Adrenal gland (tissue), 5 donors: ENCODE measurements around the gene SF3B1.

Source experiments
- POLR2A ChIP-seq, 2 donors: fragments of 450-650 bp; IDR thresholded peaks; one replicate each; pipeline ENCODE4 v1.6.1; 2017; ENCODE audit warnings: antibody characterized with exemption in 2 of 2, mild to moderate bottlenecking in 2 of 2, moderate library complexity in 1 of 2
- TF ChIP-seq, protein P1 (sequence below), 6 experiments: fragments of 450-650 bp in 4 of 6; fragments of 200-600 bp in 2 of 6; sonication (generic) in 1 of 6; IDR thresholded peaks; 1 replicate in 5 of 6; 2 replicates in 1 of 6; pipeline versions ENCODE4 v1.5.1 to v1.8.0; 2016 to 2021; ENCODE audit warnings: antibody characterized with exemption in 6 of 6, mild to moderate bottlenecking in 2 of 6, moderate library complexity in 1 of 6
- donor health status: DM: no; HTN: no; CAD: no.

DNA sequence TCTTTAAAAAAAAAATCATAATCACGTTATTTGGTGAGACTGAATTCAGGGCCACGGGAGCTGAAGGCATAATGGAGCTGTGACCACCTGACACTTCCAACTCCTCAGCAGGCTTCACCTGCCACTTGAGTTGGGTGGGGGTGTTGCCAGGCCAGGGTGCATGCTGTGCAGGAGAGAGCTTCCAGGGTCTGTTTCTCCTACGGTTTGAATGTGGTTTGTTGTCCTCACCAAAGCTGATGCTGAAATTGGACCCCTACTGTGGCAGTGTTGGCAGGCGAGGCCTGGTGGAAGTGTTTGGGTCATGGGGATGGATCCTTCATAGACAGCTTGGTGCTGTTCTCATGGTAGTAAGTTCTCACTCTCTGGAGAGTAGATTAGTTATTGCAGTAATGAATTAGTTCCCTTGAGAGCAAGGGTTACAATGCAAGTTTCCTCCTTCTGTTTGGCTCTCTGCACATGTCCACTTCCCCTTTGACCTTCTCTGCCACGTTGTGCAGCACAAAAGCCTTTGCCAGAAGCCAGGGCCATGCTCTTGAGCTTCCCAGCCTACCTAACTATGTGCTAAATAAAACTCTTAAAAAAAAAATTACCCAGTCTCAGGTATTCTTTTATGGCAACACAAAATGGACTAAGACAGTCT lies 86.0 kb downstream of the SF3B1 start:
- TF ChIP-seq, protein P1, sequence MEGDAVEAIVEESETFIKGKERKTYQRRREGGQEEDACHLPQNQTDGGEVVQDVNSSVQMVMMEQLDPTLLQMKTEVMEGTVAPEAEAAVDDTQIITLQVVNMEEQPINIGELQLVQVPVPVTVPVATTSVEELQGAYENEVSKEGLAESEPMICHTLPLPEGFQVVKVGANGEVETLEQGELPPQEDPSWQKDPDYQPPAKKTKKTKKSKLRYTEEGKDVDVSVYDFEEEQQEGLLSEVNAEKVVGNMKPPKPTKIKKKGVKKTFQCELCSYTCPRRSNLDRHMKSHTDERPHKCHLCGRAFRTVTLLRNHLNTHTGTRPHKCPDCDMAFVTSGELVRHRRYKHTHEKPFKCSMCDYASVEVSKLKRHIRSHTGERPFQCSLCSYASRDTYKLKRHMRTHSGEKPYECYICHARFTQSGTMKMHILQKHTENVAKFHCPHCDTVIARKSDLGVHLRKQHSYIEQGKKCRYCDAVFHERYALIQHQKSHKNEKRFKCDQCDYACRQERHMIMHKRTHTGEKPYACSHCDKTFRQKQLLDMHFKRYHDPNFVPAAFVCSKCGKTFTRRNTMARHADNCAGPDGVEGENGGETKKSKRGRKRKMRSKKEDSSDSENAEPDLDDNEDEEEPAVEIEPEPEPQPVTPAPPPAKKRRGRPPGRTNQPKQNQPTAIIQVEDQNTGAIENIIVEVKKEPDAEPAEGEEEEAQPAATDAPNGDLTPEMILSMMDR (IDR thresholded peaks at IDR 0.05), result no peak
- TF ChIP-seq POLR2A (IDR thresholded peaks at IDR 0.05), result no peak
